Endothelial cell of umbilical vein (primary cell): ENCODE results near the gene ZNF174.

Experiments used
- CTCF ChIP-seq, 2 donors: IDR thresholded peaks; 1 replicate in 1 of 2; 2 replicates in 1 of 2; pipeline ENCODE4 v1.5.1; 2011; ENCODE audit warnings: low read length in 2 of 2, mild to moderate bottlenecking in 2 of 2, moderate library complexity in 2 of 2, control low read depth in 1 of 2, inconsistent platforms in 1 of 2, low read depth in 1 of 2; ENCODE audit not compliant: insufficient read depth in 1 of 2; ENCODE audit errors: extremely low read depth in 1 of 2
- EZH2 ChIP-seq: IDR thresholded peaks from 2 replicates; pipeline ENCODE4 v1.6.1; 2012; ENCODE audit warnings: borderline replicate concordance, low read depth, mild to moderate bottlenecking, moderate library complexity, low read length, inconsistent platforms; ENCODE audit not compliant: severe bottlenecking
- POLR2A ChIP-seq: IDR thresholded peaks from 2 replicates; pipeline ENCODE4 v1.6.1; 2012; ENCODE audit warnings: low read depth, mild to moderate bottlenecking, control low read depth, low read length

- TF ChIP-seq POLR2A (peak; percentile 47), CTCF (IDR thresholded peaks at IDR 0.05; ENCODE audit: extremely low read depth in 1 of 2, insufficient read depth in 1 of 2, low read depth in 1 of 2, low read length in 2 of 2) (no peak), EZH2 (no peak)
These were observed 36.1 kb upstream of the ZNF174 start for GRCh38 chr16:3364774-3365427.
